ENCODE data around the gene E2F8.

DNA sequence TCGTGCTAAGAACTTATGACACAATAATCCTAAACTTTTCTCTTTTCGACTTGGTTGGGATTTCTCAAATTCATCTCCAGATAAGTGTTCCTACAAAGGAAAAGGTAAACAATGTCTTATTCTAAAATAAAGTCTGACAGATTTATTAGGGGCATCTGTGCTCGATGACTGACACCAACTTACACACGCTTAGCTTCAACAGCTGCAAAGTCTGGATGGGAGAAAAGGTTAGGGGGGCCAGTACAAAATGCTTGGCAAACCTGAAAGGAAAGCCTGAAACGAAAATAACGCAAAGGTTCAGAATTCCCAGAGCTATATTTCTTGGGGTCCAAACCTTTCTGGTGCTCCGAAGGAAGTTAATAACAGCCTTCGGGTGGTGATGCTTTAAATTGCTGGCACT lies 3.4 kb downstream of the E2F8 start:
- TF ChIP-seq ZBTB7A (IDR thresholded peaks at IDR 0.05; ENCODE audit: low read depth) (no peak), TCF12 (IDR thresholded peaks at IDR 0.05; ENCODE audit: low read depth) (no peak)
- TF ChIP-seq, protein P1, sequence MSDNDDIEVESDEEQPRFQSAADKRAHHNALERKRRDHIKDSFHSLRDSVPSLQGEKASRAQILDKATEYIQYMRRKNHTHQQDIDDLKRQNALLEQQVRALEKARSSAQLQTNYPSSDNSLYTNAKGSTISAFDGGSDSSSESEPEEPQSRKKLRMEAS (IDR thresholded peaks at IDR 0.05): no peak
- TF ChIP-seq, protein P2, sequence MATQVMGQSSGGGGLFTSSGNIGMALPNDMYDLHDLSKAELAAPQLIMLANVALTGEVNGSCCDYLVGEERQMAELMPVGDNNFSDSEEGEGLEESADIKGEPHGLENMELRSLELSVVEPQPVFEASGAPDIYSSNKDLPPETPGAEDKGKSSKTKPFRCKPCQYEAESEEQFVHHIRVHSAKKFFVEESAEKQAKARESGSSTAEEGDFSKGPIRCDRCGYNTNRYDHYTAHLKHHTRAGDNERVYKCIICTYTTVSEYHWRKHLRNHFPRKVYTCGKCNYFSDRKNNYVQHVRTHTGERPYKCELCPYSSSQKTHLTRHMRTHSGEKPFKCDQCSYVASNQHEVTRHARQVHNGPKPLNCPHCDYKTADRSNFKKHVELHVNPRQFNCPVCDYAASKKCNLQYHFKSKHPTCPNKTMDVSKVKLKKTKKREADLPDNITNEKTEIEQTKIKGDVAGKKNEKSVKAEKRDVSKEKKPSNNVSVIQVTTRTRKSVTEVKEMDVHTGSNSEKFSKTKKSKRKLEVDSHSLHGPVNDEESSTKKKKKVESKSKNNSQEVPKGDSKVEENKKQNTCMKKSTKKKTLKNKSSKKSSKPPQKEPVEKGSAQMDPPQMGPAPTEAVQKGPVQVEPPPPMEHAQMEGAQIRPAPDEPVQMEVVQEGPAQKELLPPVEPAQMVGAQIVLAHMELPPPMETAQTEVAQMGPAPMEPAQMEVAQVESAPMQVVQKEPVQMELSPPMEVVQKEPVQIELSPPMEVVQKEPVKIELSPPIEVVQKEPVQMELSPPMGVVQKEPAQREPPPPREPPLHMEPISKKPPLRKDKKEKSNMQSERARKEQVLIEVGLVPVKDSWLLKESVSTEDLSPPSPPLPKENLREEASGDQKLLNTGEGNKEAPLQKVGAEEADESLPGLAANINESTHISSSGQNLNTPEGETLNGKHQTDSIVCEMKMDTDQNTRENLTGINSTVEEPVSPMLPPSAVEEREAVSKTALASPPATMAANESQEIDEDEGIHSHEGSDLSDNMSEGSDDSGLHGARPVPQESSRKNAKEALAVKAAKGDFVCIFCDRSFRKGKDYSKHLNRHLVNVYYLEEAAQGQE (IDR thresholded peaks at IDR 0.05; ENCODE audit: low read depth): no peak

All from Ishikawa (cell line).